GM06990 (cell line): ENCODE measurements around the gene PLEKHG7.

ENCODE experiments used
- DNase-seq: peaks from one replicate; pipeline ENCODE4 v3.0.0-alpha.2; 2011; ENCODE audit not compliant: insufficient read length; ENCODE audit errors: extremely low read depth
- H3K27me3 ChIP-seq: replicated peaks from 2 replicates; pipeline ENCODE4 v1.6.0; 2011; ENCODE audit warnings: low read length; ENCODE audit not compliant: control insufficient read depth, insufficient read depth
- H3K36me3 ChIP-seq: 2 replicates; pipeline ENCODE4 v1.5.1; 2011; ENCODE audit warnings: low read length; ENCODE audit not compliant: control insufficient read depth, insufficient read depth
- H3K4me3 ChIP-seq: replicated peaks from 2 replicates; pipeline ENCODE4 v1.5.1; 2011; ENCODE audit warnings: low read depth, mild to moderate bottlenecking, control low read depth, low read length
- TF ChIP-seq, protein P1 (sequence below): IDR thresholded peaks from 2 replicates; pipeline ENCODE4 v1.5.1; 2011; ENCODE audit warnings: low read length, control low read depth, mild to moderate bottlenecking, inconsistent platforms; ENCODE audit not compliant: insufficient read depth, poor library complexity, severe bottlenecking

The PLEKHG7 gene

DNA sequence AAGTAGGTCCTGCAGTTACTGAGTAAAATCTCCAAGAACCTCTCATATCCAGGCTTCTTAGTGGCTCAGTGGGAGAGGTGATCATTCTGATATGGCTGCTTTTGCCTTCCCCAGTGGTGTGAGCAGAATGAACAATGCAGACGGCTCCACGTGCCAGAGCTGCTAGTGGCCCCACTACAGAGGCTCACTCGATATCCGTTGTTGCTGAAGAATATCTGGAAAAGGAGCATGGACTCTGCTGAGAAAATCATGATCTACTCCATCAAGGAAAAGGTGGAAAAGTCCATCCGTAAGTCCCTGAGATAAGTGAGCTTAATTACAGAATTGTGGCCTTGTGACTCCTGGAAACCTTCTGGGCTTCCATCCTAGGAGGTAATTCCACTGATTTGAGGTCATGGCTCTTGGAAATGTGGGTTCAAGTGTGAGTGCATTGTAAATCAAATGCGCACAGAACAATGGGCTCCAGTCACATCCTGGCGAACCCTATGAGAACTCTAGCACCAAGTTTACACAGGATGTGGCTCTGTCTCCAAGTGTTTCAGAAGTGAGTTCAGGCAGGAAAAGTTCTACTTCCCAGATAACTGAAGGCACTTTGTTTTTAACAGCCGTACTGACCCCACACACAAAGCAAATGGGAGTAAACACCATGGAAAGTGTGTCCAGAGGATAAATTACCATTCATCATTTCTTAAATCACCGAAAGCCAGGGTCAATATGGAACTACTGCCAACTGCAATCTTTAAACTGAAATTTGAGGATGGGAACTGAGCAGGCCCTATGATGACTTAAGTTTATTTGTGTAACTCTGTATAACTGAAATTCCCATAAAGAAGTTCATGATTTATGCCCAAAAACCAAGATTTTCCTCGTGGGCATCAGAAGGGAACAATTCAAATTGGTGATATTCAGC, 51.4 kb downstream of the PLEKHG7 start:
- Histone ChIP-seq H3K36me3 (no peaks in the 10 kb centered on the region), H3K4me3 (no peak overlapping the region), H3K27me3 (no peaks in the 10 kb centered on the region)
- TF ChIP-seq, protein P1, sequence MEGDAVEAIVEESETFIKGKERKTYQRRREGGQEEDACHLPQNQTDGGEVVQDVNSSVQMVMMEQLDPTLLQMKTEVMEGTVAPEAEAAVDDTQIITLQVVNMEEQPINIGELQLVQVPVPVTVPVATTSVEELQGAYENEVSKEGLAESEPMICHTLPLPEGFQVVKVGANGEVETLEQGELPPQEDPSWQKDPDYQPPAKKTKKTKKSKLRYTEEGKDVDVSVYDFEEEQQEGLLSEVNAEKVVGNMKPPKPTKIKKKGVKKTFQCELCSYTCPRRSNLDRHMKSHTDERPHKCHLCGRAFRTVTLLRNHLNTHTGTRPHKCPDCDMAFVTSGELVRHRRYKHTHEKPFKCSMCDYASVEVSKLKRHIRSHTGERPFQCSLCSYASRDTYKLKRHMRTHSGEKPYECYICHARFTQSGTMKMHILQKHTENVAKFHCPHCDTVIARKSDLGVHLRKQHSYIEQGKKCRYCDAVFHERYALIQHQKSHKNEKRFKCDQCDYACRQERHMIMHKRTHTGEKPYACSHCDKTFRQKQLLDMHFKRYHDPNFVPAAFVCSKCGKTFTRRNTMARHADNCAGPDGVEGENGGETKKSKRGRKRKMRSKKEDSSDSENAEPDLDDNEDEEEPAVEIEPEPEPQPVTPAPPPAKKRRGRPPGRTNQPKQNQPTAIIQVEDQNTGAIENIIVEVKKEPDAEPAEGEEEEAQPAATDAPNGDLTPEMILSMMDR, result no peak
- DNase-seq, result no peak

DNA sequence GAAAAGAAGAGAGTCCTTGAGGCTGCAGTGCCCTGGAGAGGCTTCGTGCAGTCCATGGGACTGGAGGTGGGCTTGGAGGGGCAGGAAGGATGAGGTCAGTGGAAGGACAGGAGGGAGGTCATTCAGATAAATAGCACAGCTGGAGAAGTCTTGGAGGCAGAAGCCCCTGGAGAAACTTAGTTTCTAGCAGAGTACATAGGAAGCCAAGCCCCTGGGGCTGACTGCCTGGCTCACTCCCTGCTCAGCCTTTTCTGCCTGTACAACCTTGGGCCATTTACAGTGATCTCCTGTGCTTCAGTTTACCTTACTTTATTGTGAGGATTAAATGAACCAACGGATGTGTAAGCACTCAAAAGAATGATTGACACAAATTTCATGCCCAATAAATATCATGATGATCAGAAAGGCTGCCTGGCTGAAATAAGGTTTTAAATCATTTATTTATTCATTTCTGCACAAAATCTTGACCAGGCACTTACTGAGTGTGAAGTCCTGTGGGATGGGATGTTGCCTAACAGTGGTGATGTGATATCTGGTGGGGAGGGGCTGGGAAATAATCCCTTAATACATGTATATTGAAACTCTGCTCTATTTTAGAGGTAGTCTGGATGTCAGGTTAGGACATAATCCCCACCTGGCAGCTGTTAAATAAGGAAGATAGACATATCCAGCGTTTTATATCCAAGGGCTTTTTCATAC, 54.3 kb downstream of the PLEKHG7 start:
- Histone ChIP-seq H3K4me3 (no peak overlapping the region), H3K36me3 (no peaks in the 10 kb centered on the region), H3K27me3 (no peaks in the 10 kb centered on the region)
- DNase-seq, result no peak
- TF ChIP-seq, protein P1, result no peak

DNA sequence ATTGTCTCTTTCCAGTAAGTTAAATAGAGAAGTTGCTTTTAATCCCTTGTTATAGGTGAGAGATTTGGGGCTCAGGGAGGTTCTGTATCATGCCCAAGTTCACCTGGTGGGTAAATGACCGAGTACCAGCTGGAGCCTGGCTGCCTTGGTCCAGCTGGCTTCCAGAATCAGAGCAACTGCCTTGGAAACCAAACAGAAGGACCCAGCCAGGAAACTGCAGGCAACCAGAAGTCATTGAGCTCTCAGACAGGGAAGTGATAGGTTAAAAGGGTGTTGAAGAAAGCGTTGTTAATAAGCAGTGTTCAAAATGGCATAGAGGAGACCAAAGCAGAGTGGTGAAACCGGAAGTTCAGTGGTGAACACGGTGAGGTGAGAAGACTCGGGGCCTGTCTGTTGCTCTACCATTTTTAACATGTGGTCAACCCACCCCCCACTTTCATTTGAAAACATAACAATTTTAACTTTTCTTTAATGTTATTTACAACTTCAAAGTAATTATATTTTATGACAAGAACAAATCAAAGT, 54.9 kb downstream of the PLEKHG7 start:
- no peak for DNase-seq
- H3K4me3 ChIP-seq, result no peak overlapping the region
- H3K36me3 ChIP-seq, result no peaks in the 10 kb centered on the region
- TF ChIP-seq, protein P1, result no peak
- no peaks in the 10 kb centered on the region for H3K27me3 ChIP-seq

DNA sequence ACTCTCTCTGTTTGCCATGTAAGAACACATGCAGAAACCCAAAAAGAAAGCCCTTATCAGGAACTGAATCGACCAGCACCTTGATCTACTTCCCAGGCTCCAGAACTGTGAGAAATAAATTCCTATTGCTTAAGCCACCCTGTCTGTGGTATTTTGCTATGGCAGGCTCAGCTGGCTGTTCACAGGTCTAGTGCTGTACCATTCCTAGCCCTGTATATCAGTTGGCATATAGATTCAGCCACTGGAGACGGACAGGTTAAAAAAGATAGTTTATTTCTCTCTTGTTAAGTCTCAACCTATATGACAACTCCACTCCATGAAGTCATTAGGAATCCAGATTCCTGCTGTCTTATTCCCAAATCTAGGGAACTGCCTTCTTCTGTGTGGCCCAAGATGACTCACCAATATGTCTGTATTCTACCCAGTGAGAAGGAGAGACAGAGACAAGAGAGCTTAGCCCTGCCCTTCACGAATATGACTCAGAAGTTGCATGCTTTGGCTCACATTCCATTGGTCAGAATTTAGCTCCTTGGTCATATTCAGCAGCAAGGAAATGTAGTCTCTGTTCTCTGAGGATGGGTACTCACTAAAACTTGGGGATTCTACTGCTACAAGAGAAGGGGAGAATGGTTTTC, 57.0 kb downstream of the PLEKHG7 start:
- no peaks in the 10 kb centered on the region for H3K36me3 ChIP-seq
- H3K4me3 ChIP-seq, result no peak overlapping the region
- no peaks in the 10 kb centered on the region for H3K27me3 ChIP-seq
- DNase-seq, result no peak
- TF ChIP-seq, protein P1, result no peak

DNA sequence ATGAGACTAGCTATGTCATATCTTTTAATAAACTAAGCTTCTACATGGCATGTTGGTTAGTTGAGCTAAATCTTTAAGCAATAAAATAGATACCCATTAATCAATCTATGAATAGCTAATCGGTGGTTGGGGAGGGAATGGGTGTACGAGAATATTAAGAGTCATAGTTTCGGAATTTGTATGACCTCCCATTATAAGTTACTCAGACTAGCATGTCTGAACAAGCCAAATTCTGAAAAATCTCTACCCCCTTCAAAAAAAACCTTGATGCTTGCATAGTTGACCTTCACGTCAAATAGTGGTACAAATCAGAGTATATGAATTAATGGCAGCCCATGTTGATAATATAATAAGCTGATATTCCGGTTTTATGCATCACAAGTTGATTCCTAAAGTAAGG, 60.0 kb downstream of the PLEKHG7 start:
- H3K36me3 ChIP-seq, result no peaks in the 10 kb centered on the region
- H3K4me3 ChIP-seq, result no peak overlapping the region
- no peak for DNase-seq
- H3K27me3 ChIP-seq, result no peaks in the 10 kb centered on the region
- TF ChIP-seq, protein P1, result no peak
